Measurements from ENCODE around the gene MTX1.
"Not testable (repeated sequence)": the region's sequence is repeated elsewhere in the genome, so short reads cannot be mapped to it uniquely, and the experiment has no call there.

The MTX1 gene, protein sequence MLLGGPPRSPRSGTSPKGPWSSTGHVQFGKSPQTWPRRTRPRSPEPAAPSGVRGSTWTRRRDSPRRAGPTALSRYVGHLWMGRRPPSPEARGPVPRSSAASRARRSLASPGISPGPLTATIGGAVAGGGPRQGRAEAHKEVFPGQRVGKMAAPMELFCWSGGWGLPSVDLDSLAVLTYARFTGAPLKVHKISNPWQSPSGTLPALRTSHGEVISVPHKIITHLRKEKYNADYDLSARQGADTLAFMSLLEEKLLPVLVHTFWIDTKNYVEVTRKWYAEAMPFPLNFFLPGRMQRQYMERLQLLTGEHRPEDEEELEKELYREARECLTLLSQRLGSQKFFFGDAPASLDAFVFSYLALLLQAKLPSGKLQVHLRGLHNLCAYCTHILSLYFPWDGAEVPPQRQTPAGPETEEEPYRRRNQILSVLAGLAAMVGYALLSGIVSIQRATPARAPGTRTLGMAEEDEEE

DNA sequence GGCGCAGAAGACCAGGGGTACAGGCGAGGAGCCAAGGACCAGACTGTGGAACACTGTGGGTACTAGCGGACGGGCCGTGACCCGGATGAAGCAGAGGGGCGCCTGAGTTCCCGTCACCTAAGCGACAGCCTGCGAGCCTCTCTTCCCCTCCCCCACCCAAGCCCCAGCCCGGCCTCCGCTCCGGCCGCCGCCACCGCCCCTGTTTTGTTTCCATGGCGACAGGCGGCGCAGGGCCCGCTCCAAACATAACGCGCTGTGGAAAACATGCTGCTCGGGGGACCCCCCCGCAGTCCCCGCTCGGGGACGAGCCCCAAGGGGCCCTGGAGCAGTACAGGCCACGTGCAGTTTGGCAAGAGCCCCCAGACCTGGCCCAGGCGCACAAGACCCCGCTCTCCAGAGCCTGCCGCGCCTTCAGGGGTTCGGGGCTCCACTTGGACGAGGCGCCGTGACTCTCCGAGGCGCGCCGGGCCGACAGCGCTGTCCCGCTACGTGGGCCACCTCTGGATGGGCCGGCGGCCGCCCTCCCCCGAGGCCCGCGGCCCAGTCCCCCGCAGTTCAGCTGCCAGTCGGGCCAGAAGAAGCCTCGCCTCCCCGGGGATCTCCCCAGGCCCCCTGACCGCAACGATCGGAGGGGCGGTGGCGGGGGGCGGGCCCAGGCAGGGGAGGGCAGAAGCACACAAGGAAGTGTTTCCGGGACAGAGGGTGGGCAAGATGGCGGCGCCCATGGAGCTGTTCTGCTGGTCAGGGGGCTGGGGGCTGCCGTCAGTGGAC lies at the start of gene MTX1:
MTX1 (plus strand) TSS at position 155 of the 771 bp plus-strand sequence; CDS start at position 265, 110 bp downstream.
- TF ChIP-seq, protein P1, sequence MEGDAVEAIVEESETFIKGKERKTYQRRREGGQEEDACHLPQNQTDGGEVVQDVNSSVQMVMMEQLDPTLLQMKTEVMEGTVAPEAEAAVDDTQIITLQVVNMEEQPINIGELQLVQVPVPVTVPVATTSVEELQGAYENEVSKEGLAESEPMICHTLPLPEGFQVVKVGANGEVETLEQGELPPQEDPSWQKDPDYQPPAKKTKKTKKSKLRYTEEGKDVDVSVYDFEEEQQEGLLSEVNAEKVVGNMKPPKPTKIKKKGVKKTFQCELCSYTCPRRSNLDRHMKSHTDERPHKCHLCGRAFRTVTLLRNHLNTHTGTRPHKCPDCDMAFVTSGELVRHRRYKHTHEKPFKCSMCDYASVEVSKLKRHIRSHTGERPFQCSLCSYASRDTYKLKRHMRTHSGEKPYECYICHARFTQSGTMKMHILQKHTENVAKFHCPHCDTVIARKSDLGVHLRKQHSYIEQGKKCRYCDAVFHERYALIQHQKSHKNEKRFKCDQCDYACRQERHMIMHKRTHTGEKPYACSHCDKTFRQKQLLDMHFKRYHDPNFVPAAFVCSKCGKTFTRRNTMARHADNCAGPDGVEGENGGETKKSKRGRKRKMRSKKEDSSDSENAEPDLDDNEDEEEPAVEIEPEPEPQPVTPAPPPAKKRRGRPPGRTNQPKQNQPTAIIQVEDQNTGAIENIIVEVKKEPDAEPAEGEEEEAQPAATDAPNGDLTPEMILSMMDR (IDR thresholded peaks at IDR 0.05) = peak; percentile 24
- peaks cover 57 to 58% of the 10 kb centered on the region in 2 experiments for H3K4me1 ChIP-seq (ENCODE audit: control insufficient read depth in 1 of 2, insufficient read depth in 1 of 2, low read depth in 1 of 2, low read length in 1 of 2)
- H3K36me3 ChIP-seq = peaks cover 14% of the 10 kb centered on the region
- H3K9me3 ChIP-seq = no peaks in the 10 kb centered on the region
- H3K27me3 ChIP-seq = no peaks in the 10 kb centered on the region
- peak within 1 kb of the TSS; percentile 99 for H3K27ac ChIP-seq
- peak within 1 kb of the TSS; percentile 74 to 87 for H3K4me3 ChIP-seq (ENCODE audit: low read depth in 1 of 2, low read length in 1 of 2)

DNA sequence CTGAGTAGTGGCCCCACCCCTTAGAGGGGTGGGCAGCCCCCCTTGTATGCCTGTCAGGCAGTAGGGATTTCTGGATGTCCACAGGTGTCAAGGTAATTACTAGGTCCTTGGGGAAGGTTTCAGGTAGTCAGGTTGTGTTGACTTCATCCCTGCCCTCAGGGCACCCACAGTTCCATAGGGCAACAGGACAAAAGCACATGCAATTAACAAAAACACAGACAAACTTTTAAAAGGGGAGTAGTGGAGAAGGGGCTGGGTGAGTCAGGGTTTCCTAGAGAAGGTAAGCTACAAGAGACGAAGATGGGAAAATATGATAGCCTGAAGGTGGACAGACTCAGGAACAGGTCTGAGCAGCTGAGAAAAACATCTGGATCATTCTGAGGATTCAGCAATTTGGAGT lies 49.5 kb upstream of the MTX1 start:
- no peaks in the 10 kb centered on the region for H3K36me3 ChIP-seq
- no peaks in the 10 kb centered on the region for H3K27me3 ChIP-seq
- H3K27ac ChIP-seq = no peak overlapping the region
- H3K4me1 ChIP-seq (ENCODE audit: control insufficient read depth in 1 of 2, insufficient read depth in 1 of 2, low read depth in 1 of 2, low read length in 1 of 2) = no peaks in the 10 kb centered on the region
- H3K4me3 ChIP-seq (ENCODE audit: low read depth in 1 of 2, low read length in 1 of 2) = no peak overlapping the region
- TF ChIP-seq, protein P1 (IDR thresholded peaks at IDR 0.05) = no peak
- H3K9me3 ChIP-seq = no peaks in the 10 kb centered on the region

DNA sequence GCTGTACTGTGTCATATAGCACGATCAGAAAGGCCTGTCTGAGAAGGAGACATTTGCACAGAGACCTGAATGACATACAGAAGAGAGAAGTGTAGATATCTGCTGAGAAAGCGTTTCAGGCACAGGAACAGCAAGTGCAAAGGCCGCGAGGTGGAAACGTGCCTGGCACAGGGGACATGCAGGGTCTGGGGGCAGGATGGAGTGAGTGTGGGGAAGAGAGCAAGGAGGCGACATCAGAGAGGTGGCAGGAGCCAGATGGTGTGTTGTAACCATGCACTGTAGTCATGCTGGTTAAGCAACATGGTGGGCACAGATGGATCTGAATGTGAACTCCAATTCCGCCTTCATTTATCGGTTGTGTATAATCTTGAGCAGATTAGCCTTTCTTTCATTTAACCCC lies 48.4 kb upstream of the MTX1 start:
- no peaks in the 10 kb centered on the region for H3K9me3 ChIP-seq
- no peaks in the 10 kb centered on the region for H3K27me3 ChIP-seq
- no peak overlapping the region for H3K4me3 ChIP-seq (ENCODE audit: low read depth in 1 of 2, low read length in 1 of 2)
- H3K4me1 ChIP-seq (ENCODE audit: control insufficient read depth in 1 of 2, insufficient read depth in 1 of 2, low read depth in 1 of 2, low read length in 1 of 2) = no peaks in the 10 kb centered on the region
- no peak overlapping the region for H3K27ac ChIP-seq
- TF ChIP-seq, protein P1 (IDR thresholded peaks at IDR 0.05) = no peak
- no peaks in the 10 kb centered on the region for H3K36me3 ChIP-seq

DNA sequence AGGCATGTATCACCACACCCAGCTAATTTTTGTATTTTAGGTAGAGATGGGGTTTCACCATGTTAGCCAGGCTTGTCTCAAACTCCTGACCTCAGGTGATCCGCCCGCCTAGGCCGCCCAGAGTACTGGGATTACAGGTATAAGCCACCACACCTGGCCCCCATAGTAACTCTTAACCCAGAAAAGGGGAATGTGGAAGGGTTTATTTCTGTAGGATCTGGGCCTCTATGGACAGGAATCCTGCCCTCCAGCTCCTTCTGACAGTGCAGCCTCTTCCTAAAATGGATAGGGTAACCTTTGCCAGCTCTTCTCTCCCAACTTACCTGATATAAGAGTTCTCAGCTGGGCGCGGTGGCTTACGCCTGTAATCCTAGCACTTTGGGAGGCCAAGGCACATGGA lies 45.9 kb upstream of the MTX1 start:
- peaks cover 9 to 13% of the 10 kb centered on the region in 2 experiments for H3K4me1 ChIP-seq (ENCODE audit: control insufficient read depth in 1 of 2, insufficient read depth in 1 of 2, low read depth in 1 of 2, low read length in 1 of 2)
- not testable (repeated sequence) for H3K4me3 ChIP-seq (ENCODE audit: low read depth in 1 of 2, low read length in 1 of 2); H3K27ac ChIP-seq; H3K9me3 ChIP-seq; H3K36me3 ChIP-seq
- H3K27me3 ChIP-seq = peaks cover 20% of the 10 kb centered on the region

DNA sequence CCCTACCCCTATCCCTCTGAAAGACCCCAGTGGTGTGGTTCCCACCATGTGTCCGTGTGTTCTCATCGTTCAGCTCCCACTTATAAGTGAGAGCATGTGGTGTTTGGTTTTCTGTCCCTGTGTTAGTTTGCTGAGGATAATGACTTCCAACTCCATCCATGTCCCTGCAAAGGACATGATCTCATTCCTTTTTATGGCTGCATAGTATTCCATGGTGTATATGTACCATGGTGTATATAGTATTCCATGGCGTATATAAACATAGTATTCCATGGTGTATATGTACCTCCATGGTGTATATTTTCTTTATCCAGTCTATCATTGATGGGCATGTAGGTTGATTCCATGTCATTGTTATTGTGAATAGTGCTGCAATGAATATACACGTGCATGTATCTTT lies 44.7 kb upstream of the MTX1 start:
- H3K36me3 ChIP-seq; H3K27ac ChIP-seq; H3K4me3 ChIP-seq (ENCODE audit: low read depth in 1 of 2, low read length in 1 of 2); H3K9me3 ChIP-seq: not testable (repeated sequence)
- peaks cover 21% of the 10 kb centered on the region for H3K27me3 ChIP-seq
- peaks cover 13 to 18% of the 10 kb centered on the region in 2 experiments for H3K4me1 ChIP-seq (ENCODE audit: control insufficient read depth in 1 of 2, insufficient read depth in 1 of 2, low read depth in 1 of 2, low read length in 1 of 2)

DNA sequence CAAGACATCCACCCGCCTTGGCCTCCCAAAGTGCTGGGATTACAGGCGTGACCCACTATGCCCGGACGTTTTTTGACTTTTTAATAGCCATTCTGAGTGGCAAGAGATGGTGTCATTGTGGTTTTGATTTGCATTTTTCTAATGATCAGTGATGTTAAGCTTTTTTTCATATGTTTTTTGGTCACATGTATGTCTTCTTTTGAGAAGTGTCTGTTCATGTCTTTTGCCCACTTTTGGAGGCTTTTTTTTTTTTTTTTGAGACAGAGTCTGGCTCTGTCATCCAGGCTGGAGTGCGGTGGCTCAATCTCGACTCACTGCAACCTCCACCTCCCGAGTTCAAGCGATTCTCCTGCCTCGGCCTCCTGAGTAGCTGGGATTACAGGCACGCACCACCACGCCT lies 43.9 kb upstream of the MTX1 start:
- H3K9me3 ChIP-seq; H3K27ac ChIP-seq; H3K4me3 ChIP-seq (ENCODE audit: low read depth in 1 of 2, low read length in 1 of 2): not testable (repeated sequence)
- Histone ChIP-seq H3K27me3 (peaks cover 21% of the 10 kb centered on the region), H3K4me1 (ENCODE audit: control insufficient read depth in 1 of 2, insufficient read depth in 1 of 2, low read depth in 1 of 2, low read length in 1 of 2) (peaks cover 13 to 18% of the 10 kb centered on the region in 2 experiments), H3K36me3 (peaks cover 10% of the 10 kb centered on the region)

DNA sequence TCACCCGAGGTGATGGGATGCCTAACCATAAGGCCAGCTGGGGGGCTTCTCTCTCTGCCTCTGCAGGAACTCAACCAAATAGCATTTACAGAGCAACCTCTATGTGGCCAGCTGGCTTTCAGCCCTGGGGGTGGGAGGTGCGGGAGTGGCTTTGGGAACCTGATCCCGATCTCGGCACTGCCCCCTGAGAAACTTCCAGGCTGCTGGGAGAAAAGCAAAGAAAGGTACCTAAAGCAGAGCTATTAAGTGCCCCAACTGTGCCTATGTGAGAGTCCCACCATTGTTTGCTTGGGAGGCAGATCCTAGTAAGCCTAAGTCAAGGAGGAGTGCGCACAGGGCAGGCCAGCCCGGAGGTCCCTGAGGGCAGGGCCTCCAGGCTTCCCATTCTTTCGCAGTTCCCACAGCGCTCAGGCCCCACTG lies 42.4 kb upstream of the MTX1 start:
- H3K4me1 ChIP-seq (ENCODE audit: control insufficient read depth in 1 of 2, insufficient read depth in 1 of 2, low read depth in 1 of 2, low read length in 1 of 2) = peaks cover 13 to 18% of the 10 kb centered on the region in 2 experiments
- TF ChIP-seq, protein P1 (IDR thresholded peaks at IDR 0.05) = no peak
- peaks cover 12% of the 10 kb centered on the region for H3K36me3 ChIP-seq
- H3K4me3 ChIP-seq (ENCODE audit: low read depth in 1 of 2, low read length in 1 of 2) = no peak overlapping the region
- no peaks in the 10 kb centered on the region for H3K9me3 ChIP-seq
- no peak overlapping the region for H3K27ac ChIP-seq
- peaks cover 21% of the 10 kb centered on the region for H3K27me3 ChIP-seq

Measured in neutrophil (primary cell).